ENCODE measurements around the gene GPT2. TPM values are rescaled to one million over a fixed set of nuclear protein-coding genes. Genes with fewer than 3 reads are reported as not detected.
A peak's percentile ranks its signal among the peaks of the same experiment; 100 is the strongest.

GPT2 gene
- total and polyA plus RNA-seq, 2 donors (not counting 3 experiments of a cell fraction or from before 2014, with no cell fraction given) = 10.8 to 17.9 TPM

DNA sequence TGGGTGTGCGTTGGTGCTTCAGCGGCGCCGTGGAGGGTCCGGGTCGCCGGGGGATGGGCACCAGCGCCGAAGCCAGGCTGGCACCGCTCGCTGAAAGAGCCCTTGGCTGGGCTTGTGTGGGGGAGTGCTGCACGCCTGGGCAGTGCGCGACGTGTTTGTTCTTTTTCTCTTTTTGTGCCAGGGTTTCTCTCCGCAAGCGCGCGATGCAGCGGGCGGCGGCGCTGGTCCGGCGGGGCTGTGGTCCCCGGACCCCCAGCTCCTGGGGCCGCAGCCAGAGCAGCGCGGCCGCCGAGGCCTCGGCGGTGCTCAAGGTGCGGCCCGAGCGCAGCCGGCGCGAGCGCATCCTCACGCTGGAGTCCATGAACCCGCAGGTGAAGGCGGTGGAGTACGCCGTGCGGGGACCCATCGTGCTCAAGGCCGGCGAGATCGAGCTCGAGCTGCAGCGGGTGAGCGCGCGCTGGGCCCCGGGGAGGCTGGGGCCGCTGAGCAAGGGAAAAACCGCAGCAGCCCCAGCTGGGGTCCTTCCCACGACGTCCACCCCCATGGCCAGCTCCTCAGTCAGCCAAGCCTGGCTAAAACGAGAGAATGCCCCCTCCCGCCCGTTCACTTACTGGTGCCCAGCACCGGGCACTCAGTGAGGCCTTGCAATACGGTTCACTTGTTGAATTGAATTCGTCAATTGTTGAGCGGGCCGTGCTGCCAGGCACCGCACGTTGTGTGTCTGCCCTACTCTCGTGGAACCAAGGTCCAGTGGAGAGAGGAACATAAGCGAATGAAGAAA lies 541 bp downstream of the GPT2 start:
- no peaks in the 10 kb centered on the region for H3K79me2 ChIP-seq (ENCODE audit: control insufficient read depth, insufficient read depth, low read length)
- DNase-seq (ENCODE audit: low read depth, low spot score) (peak; percentile 31), FAIRE-seq (peak; percentile 26)
- BruUV-seq (replicated peaks) = no TSS peak
- peak overlapping the region; percentile 45 for H3K4me2 ChIP-seq (ENCODE audit: insufficient read depth, low read length)
- peak overlapping the region; percentile 28 for H3K9ac ChIP-seq (replicated peaks; ENCODE audit: extremely low read depth, insufficient read depth, low read length)
- no peak overlapping the region for H3K27ac ChIP-seq (ENCODE audit: insufficient read depth, low read depth, low read length)
- H3K27me3 ChIP-seq (ENCODE audit: control insufficient read depth in 2 of 2, insufficient read depth in 2 of 2, low read length in 2 of 2) = peaks cover 4 to 15% of the 10 kb centered on the region in 2 experiments
- ChIA-PET CTCF (interaction anchor here (0.8 to 4.4 kb wide), 10 partner anchors 9 to 84 kb away, joined by 3 to 36 read pairs (median 4); no protein-coding TSS in a partner anchor), POLR2A (interaction anchor here (0.8 kb wide), 1 partner anchor 23 kb away, joined by 3 read pairs; no protein-coding TSS in a partner anchor)
- dilution Hi-C loops (cut with MboI; ENCODE audit: extremely low pct_ligation_motif_present, low sequenced_read_pairs) (no loop called here), intact Hi-C loops (cut with micrococcal nuclease) (loop anchor here (1.0 to 2.0 kb wide), 5 partner anchors 15 to 196 kb away; partner anchors contain the start of genes ORC6 and VPS35)
- H2AFZ ChIP-seq (ENCODE audit: low read depth, low read length) = peak overlapping the region; percentile 83
- H3K4me3 ChIP-seq (replicated peaks in 1 of 3; ENCODE audit: insufficient read depth in 1 of 3, low read depth in 1 of 3, low read length in 3 of 3) = peak overlapping the region; percentile 9 to 72 (median 62)
- H3K36me3 ChIP-seq (ENCODE audit: control insufficient read depth in 2 of 2, extremely low read depth in 1 of 2, insufficient read depth in 2 of 2, low read length in 2 of 2) = no peaks in the 10 kb centered on the region
- H4K20me1 ChIP-seq (replicated peaks; ENCODE audit: control insufficient read depth, extremely low read depth, insufficient read depth, low read length) = no peaks in the 10 kb centered on the region
- no peaks in the 10 kb centered on the region for H3K9me3 ChIP-seq (replicated peaks; ENCODE audit: control insufficient read depth, insufficient read depth, low read length)
- peaks cover 3% of the 10 kb centered on the region for H3K4me1 ChIP-seq (ENCODE audit: control insufficient read depth, extremely low read depth, insufficient read depth, low read length)
- TF ChIP-seq FOS (IDR thresholded peaks at IDR 0.05; ENCODE audit: borderline replicate concordance, insufficient read depth, low read length) = no peak
- TF ChIP-seq GATA2 (IDR thresholded peaks at IDR 0.05; ENCODE audit: insufficient read depth, insufficient read length, low read depth, low read length) = no peak
- TF ChIP-seq EZH2 (IDR thresholded peaks at IDR 0.05; ENCODE audit: borderline replicate concordance, low read depth, low read length, severe bottlenecking) = peak; percentile 35
- H3K9me1 ChIP-seq (replicated peaks; ENCODE audit: control insufficient read depth, extremely low read depth, insufficient read depth, low read length) = no peaks in the 10 kb centered on the region

DNA sequence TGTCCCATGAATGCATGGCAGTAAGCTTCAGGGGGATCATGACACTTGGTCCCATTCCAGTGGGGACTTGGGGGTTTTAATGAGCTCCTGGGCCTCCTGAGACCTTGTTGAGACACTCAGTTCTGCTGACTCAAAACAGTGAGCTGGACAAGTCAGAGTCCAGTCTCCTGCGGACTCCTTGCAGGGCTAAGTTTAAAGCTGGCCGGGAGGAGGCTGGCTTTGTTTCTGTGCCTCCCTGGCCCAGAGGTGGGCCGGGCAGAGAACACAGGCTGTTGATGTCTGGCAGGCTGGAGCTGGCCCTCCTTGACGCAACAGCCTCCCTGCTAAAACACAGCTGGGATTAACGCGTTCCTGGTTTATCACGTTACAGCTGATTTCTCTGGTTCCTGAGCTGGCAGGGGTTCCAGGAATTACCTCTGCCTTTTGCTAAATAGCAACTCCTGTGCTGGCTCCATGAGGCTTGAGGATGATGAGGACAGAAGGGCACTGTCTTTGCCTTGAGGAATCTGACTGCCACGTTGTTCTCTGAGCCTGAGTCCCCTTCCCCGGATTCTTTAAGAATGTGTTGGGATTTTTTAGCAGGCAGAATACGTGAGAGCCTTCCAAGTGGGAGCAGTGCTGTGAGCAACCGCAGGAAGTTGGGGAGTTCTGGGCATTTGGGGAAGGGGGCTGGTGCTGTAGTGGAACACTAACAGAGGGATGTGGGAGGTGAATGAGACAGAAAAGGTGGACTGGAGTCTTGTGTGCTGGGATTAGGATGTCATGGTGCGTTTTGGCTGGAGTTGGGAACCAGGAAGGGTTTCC lies 2.0 kb downstream of the GPT2 start:
- intact Hi-C loops (cut with micrococcal nuclease) (loop anchor here (1.0 to 2.0 kb wide), 2 partner anchors 13 to 197 kb away; partner anchors contain the start of genes ORC6 and VPS35), dilution Hi-C loops (cut with MboI; ENCODE audit: extremely low pct_ligation_motif_present, low sequenced_read_pairs) (no loop called here)
- Histone ChIP-seq H2AFZ (ENCODE audit: low read depth, low read length) (no peak overlapping the region), H3K27me3 (ENCODE audit: control insufficient read depth in 2 of 2, insufficient read depth in 2 of 2, low read length in 2 of 2) (peaks cover 0 to 11% of the 10 kb centered on the region in 2 experiments), H3K9ac (replicated peaks; ENCODE audit: extremely low read depth, insufficient read depth, low read length) (no peak overlapping the region), H4K20me1 (replicated peaks; ENCODE audit: control insufficient read depth, extremely low read depth, insufficient read depth, low read length) (no peaks in the 10 kb centered on the region), H3K9me3 (replicated peaks; ENCODE audit: control insufficient read depth, insufficient read depth, low read length) (no peaks in the 10 kb centered on the region), H3K27ac (ENCODE audit: insufficient read depth, low read depth, low read length) (no peak overlapping the region), H3K36me3 (ENCODE audit: control insufficient read depth in 2 of 2, extremely low read depth in 1 of 2, insufficient read depth in 2 of 2, low read length in 2 of 2) (no peaks in the 10 kb centered on the region), H3K4me1 (ENCODE audit: control insufficient read depth, extremely low read depth, insufficient read depth, low read length) (peaks cover 3% of the 10 kb centered on the region), H3K4me2 (ENCODE audit: insufficient read depth, low read length) (no peak overlapping the region), H3K4me3 (replicated peaks in 1 of 3; ENCODE audit: insufficient read depth in 1 of 3, low read depth in 1 of 3, low read length in 3 of 3) (no peak overlapping the region), H3K79me2 (ENCODE audit: control insufficient read depth, insufficient read depth, low read length) (no peaks in the 10 kb centered on the region), H3K9me1 (replicated peaks; ENCODE audit: control insufficient read depth, extremely low read depth, insufficient read depth, low read length) (no peaks in the 10 kb centered on the region)
- FAIRE-seq (no peak), DNase-seq (ENCODE audit: low read depth, low spot score) (no peak)
- ChIA-PET POLR2A (interaction anchor here (0.6 kb wide), 1 partner anchor 30 kb away, joined by 4 read pairs; no protein-coding TSS in a partner anchor), CTCF (interaction anchor here (0.7 to 4.4 kb wide), 8 partner anchors 10 to 212 kb away, joined by 3 to 36 read pairs (median 4); no protein-coding TSS in a partner anchor)
- TF ChIP-seq POLR2AphosphoS5 (IDR thresholded peaks at IDR 0.05; ENCODE audit: insufficient read depth, low read depth, low read length) (no peak), GATA2 (IDR thresholded peaks at IDR 0.05; ENCODE audit: insufficient read depth, insufficient read length, low read depth, low read length) (no peak), FOS (IDR thresholded peaks at IDR 0.05; ENCODE audit: borderline replicate concordance, insufficient read depth, low read length) (no peak), POLR2A (IDR thresholded peaks at IDR 0.05; ENCODE audit: low read depth, low read length) (no peak), JUN (IDR thresholded peaks at IDR 0.05; ENCODE audit: borderline replicate concordance, insufficient read depth, insufficient read length, low read depth) (no peak), EZH2 (IDR thresholded peaks at IDR 0.05; ENCODE audit: borderline replicate concordance, low read depth, low read length, severe bottlenecking) (no peak), MYC (IDR thresholded peaks at IDR 0.05; ENCODE audit: low read depth, low read length) (no peak)
- TF ChIP-seq, protein P1, sequence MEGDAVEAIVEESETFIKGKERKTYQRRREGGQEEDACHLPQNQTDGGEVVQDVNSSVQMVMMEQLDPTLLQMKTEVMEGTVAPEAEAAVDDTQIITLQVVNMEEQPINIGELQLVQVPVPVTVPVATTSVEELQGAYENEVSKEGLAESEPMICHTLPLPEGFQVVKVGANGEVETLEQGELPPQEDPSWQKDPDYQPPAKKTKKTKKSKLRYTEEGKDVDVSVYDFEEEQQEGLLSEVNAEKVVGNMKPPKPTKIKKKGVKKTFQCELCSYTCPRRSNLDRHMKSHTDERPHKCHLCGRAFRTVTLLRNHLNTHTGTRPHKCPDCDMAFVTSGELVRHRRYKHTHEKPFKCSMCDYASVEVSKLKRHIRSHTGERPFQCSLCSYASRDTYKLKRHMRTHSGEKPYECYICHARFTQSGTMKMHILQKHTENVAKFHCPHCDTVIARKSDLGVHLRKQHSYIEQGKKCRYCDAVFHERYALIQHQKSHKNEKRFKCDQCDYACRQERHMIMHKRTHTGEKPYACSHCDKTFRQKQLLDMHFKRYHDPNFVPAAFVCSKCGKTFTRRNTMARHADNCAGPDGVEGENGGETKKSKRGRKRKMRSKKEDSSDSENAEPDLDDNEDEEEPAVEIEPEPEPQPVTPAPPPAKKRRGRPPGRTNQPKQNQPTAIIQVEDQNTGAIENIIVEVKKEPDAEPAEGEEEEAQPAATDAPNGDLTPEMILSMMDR (IDR thresholded peaks at IDR 0.05; ENCODE audit: extremely low read depth in 1 of 2, insufficient read depth in 1 of 2, low read depth in 1 of 2, low read length in 2 of 2) = no peak
- TF ChIP-seq, protein P2, sequence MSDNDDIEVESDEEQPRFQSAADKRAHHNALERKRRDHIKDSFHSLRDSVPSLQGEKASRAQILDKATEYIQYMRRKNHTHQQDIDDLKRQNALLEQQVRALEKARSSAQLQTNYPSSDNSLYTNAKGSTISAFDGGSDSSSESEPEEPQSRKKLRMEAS (IDR thresholded peaks at IDR 0.05; ENCODE audit: insufficient read depth, insufficient read length) = no peak
- BruUV-seq (replicated peaks) = no TSS peak

Data from endothelial cell of umbilical vein (primary cell).